ENCODE results near the gene ERC2.

The ERC2 gene

GRCh38 chr3:55984626-55985025 is 483.6 kb downstream of the ERC2 start:
- DNase-seq (ENCODE audit: low spot score): no peak

GRCh38 chr3:55978953-55979352 is 489.3 kb downstream of the ERC2 start:
- DNase-seq (ENCODE audit: low spot score): no peak

DNA sequence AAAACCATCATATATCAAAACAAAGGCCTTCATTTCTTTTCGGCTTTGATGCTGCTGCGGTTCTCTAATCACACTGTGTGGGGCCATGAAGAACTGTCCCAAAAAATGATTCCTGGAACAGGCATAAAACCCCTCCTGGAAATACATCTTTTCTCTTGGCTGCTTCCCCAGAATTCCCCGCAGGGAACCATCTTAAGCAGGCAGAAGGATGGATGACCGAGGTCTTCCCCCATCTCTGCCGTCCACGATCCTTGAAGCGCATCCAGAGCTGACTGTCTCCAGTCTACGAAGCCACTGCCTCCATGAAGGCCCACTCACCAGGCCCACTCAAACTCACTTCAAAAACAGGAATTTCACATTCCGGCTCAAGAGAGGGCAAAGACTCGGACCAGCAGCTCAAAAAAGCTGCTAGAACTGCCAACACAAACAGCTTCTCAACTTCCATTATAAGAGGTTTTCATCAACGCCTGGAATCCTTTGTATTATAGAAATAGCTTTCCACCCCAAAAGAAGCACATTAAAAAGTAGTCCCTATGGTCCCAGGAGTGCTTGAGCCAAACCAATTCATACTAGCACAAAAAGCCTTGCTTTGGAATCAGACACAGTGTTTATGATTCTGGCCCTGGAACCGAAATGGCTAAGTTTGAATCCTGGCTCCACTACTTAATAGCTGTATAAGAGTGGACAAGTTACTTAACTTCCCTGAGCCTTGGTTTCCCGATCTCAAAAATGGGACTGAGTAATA is 493.7 kb downstream of the ERC2 start:
- no peak for DNase-seq (ENCODE audit: low spot score)

DNA sequence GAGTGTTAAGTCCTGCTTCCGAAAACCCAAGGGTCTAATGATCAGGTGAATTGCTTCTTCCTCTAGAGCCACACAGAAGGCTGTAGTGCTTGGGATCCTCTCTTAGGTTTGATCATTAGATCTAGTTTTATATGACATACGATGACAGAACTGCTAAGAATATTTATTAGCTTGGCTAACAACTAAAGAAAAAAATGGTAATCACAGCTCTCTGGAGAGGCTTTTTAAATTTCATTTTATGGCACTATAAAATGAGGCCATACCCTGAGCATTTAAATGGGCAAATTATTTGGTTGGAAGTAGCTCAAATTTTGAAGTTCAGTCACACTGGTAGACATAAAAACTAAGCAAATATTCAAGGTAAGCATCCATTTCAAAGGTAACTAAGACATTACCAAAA is 498.6 kb downstream of the ERC2 start:
- no peak for DNase-seq (ENCODE audit: low spot score)

DNA sequence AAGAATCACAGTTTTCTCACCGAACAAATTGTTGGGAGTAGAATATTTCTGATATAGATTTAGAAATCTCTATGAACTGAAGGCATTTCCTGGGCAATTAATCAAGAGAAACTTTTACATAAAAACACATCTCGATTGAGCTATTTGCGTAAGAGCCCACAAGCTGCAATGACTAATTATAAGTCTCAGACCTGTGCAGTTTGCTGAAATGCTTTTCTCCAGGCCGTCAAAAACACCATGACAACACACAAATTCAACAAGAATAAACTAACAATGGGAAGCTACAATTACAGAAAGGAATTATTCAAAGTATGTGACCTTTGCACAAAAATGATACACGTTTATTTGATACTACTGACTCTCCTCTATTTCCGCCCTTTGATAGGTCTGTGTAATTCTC is 499.9 kb downstream of the ERC2 start:
- DNase-seq (ENCODE audit: low spot score): no peak

GRCh38 chr3:55966566-55966965 is 501.7 kb downstream of the ERC2 start:
- DNase-seq (ENCODE audit: low spot score): no peak

GRCh38 chr3:55965776-55966175 is 502.5 kb downstream of the ERC2 start:
- DNase-seq (ENCODE audit: low spot score): no peak

DNA sequence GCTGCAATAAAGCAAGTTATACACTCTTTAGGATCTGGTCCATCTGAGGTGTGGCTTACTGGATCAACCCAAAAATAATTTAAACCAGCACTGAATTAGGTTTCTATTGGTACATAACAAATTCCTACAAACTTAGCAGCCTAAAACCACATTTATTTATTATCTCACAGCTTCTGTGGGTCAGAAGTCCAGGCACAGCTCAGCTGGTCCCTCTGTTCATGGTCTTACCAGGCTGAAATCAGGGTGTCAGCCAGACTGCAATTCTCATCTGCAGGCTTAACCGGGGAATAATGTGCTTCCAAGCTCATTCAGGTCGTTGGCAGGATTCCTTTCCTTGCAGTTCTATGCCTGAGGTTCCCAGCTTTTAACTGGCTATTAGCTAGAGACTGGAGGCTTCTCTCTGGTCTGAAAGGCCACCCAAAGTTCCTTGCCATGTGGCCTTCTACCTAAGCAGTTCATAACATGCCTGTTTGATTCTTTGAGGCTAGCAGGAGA is 503.7 kb downstream of the ERC2 start:
- no peak for DNase-seq (ENCODE audit: low spot score)

GRCh38 chr3:55963601-55964000 is 504.7 kb downstream of the ERC2 start:
- no peak for DNase-seq (ENCODE audit: low spot score)

- no peak for DNase-seq (ENCODE audit: low spot score)
Observed at GRCh38 chr3:55959471-55960080, 508.7 kb downstream of the ERC2 start.

GRCh38 chr3:55958605-55959004 is 509.7 kb downstream of the ERC2 start:
- no peak for DNase-seq (ENCODE audit: low spot score)

DNA sequence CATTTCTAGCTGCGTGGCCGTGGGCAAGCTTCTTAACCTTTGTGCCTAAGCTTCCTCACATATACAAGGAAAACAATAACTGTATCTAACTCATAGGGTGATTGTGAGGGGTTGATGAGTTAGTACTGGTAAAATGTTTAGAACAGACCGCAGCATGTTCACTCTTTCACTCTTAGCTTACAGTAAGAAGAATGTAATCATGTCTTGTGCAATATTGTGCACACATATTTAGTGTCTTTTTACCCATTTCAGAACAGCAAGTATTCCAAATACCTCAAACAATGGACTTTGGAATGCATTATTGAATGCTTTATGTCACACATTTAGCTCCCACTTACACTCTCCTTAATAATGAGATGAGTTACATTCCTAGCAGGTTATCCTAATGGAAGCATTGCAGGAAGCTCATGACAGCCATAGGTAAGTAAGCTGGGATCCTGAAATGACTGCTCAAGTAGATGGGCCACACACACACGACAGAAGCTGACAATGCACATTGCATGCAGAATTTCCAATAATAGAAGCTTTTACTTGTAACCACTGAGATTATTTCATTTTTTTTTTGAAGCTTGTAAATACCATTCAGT is 512.3 kb downstream of the ERC2 start:
- DNase-seq (ENCODE audit: low spot score): no peak

- no peak for DNase-seq (ENCODE audit: low spot score)
Observed at GRCh38 chr3:55951388-55951787, 516.9 kb downstream of the ERC2 start.

DNA sequence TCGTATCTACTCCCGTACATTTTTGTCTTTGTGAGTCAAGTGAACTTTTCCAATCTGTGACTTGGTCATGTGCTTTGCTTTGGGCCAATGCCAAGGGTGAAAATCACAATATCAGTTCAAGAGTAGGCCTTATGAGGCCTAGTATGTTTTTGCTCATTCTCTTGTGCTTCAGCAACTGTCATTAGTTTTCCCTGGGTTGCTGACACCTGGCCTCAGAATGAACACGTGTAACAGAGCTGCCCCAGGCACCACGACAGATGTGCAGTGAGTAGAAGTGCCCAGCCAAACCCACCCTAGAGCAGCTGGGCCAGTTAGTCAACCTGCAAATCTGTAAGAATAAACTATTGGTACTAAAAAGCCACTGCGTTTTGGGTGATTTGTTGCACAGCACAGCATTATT is 520.9 kb downstream of the ERC2 start:
- DNase-seq (ENCODE audit: low spot score): no peak

GRCh38 chr3:55946574-55947160 is 521.6 kb downstream of the ERC2 start:
- no peak for DNase-seq (ENCODE audit: low spot score)

DNA sequence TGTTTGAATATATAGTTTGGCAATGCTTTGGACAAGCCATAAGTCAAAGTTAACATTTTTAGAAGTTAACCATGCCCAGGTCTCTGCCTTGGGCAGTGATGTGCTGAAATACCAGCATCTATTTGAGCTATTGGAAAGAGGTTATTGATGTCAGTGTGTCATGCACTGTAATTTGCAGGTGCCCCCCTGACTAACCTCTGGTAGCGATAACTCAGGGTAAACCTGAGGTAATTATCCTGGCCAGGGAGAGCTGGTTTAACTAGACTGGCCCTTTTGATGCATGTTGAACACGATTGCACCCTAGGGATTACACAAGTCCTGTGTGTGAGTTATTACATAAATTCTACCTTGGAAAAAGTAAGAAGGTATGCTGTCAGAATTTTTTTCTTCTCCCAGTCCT is 525.4 kb downstream of the ERC2 start:
- DNase-seq (ENCODE audit: low spot score): no peak

DNA sequence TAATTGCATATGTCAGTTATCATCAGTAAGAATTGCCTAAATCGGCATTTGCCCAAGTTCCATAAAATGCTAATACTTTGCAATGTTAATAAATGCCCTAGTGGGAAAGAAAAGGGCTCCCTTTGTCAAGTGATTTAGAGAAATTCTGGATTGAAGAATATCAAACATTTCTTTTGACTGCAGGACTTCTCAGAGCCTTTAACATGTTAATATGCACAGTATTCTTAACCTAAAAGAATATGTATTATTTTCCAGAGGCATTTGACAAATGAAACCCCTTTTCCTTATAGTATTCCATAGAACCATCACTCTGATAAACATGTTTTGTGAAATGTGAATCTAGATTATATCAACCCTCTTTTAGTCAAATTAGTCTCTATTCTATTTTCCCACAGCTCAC is 529.0 kb downstream of the ERC2 start:
- no peak for DNase-seq (ENCODE audit: low spot score)

- DNase-seq (ENCODE audit: low spot score): no peak
Observed at GRCh38 chr3:55937301-55937700, 531.0 kb downstream of the ERC2 start.

DNA sequence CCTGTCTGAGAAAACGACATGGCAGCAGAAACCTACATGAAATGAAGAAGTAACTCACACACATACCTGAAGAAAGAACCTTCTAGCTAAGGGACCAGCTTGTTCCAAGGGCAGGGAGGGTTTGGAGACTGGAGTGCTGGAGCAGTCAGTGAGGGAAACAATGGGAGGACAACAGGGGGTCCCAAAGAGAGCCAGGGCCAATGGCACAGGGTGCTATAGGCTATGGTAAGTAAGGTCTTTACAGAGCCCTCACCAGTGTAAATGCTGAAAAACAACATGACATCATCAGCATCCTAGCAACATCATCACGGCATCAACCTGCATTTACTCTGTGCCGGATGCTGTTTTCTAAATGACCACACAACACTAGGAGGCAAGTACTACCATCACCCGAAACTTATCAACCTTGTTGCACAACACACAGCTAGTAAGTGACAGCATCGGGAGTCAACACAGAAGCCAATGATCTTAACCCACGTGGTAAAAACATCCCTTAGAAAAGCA is 531.7 kb downstream of the ERC2 start:
- DNase-seq (ENCODE audit: low spot score): no peak

DNA sequence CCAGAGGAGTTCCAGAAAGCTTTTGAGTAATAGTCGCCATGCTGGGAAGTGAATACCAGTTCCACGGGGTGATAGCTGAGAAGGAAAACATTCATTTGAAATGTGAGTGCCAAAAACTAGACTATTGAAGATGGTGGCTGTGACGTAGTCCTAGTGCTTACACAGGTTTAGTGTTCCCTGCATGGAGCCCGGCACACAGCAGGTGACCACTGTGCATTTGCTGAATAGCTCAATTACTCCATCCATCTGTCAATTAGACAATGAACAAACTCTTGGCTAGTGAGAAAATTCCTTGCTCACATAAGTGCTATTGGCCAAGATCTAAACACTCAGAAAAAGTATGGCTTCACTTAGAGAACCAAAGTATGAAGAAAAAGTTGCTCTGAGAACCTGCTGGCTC is 533.0 kb downstream of the ERC2 start:
- no peak for DNase-seq (ENCODE audit: low spot score)

DNA sequence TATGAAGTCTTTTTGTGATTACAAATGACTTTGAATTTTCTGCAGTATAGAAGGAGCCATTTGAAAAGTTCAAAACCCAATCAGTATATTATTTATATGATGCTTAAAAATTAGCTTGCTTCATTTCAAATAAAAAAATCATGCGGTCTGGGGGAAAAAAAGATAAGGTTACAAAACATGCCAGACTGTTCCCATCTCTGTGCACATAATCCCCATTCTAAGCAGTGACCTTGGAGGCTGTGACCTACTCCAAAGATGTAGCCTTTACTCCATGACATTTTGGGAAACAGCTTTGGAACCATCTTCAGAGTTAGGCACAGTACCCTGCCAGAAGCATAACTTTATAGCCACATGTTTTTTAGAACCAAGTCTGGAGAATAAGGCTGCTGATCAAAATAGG is 533.5 kb downstream of the ERC2 start:
- no peak for DNase-seq (ENCODE audit: low spot score)

- no peak for DNase-seq (ENCODE audit: low spot score)
Observed at GRCh38 chr3:55929154-55929869, 539.0 kb downstream of the ERC2 start.
